HG02623 (cell line): ENCODE results near the gene RELN.
"Not testable (repeated sequence)": the region's sequence is repeated elsewhere in the genome, so short reads cannot be mapped to it uniquely, and the experiment has no call there.

Experiments used
- ATAC-seq: cut with Tn5 transposase; IDR thresholded peaks from one replicate; pipeline ENCODE4 v1.9.1; 2021; ENCODE audit warnings: moderate library complexity; ENCODE audit not compliant: unreplicated experiment

The RELN gene

GRCh38 chr7:103947026-103947655 is 42.3 kb downstream of the RELN start:
- no peak for ATAC-seq

DNA sequence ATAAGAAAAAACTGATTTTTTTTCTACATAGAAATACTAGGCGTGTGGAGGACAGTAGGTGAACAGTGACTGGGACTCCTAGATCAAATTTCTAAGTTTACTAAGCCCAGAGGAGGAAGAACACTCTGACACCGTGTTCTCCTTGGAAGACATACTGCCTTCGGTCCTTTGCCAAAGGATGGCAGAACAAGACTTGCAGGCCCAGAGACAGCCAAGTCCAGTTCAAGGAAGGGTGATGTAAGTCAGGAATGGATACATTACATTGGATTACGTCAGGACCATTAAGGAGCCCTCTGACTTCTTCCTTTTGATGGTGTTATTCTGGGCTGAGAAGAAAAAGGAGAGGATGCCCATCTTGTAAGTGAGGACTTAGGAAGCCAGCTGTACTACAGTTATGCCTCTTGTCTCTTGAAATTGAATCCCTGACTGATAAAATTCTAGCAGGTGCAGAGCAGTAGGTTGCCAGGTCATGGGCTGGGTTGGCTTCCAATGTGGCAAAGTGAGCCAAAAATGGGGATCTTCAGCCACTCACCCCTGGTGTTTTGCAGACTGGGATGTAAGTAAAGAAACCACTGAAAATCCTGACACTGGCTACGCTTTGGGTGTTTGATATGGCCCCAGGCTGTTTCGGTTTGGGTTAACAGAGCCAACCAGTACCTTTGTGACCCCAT is 45.1 kb downstream of the RELN start:
- ATAC-seq = no peak

DNA sequence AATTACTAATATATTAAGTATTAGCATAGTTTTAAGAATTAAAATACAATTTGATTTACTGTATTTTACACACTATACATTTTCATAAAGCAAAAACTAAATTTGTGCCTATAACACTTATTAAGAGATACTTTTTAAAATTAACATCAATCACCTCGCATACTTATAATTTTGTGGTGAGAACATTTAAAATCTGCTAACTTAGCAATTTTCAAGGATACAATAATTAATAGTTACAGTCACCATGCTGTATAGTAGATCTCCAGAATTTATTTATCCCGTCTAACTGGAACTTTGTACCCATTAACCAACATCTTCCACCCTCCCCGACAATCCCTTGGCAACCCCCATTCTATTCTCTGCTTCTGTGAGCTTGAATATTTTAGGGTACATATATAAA is 47.5 kb downstream of the RELN start:
- ATAC-seq = no peak

- no peak for ATAC-seq
Observed at GRCh38 chr7:103940382-103941268, 48.8 kb downstream of the RELN start.

DNA sequence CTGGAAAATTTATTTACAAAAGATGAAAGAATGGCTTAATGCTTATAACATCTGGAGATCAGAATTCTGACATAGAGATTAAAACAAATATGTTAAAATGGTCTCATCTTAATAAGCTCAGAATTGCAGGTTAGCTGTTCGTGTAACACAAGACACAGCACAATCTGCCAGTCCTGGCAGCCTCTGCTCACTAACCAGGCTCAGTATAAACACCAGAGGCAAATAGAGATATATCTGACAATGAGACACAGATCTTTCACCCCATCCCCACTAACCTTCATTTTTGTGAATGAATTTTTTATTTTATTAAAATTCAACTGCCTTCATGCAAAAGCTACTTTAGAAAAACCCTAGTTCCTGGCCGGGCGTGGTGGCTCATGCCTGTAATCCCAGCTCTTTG is 51.8 kb downstream of the RELN start:
- ATAC-seq = no peak

- no peak for ATAC-seq
Observed at GRCh38 chr7:103936558-103936957, 52.9 kb downstream of the RELN start.

GRCh38 chr7:103934508-103934907 is 55.0 kb downstream of the RELN start:
- ATAC-seq = no peak

DNA sequence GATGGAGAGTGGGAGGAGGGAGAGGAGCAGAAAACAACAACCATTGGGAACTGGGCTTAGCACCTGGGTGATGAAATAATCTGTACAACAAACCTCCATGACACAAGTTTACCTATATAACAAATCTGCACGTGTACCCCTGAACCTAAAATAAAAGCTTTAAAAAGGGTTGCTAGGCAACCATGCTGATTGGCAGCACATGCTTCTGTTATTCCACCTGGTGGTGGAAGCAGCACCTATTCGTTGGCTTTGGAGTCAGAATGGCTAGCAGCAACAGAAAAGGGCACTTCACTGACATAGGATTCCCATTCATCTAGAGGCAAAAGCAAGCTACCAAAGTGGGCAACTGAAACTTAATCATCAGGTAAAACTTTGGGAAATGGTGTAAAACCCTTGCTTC is 57.1 kb downstream of the RELN start:
- no peak for ATAC-seq

GRCh38 chr7:103929901-103930311 is 59.6 kb downstream of the RELN start:
- ATAC-seq = no peak

GRCh38 chr7:103928581-103928980 is 60.9 kb downstream of the RELN start:
- ATAC-seq = no peak

GRCh38 chr7:103924184-103924583 is 65.3 kb downstream of the RELN start:
- ATAC-seq = no peak

- no peak for ATAC-seq
Observed at GRCh38 chr7:103922407-103922806, 67.1 kb downstream of the RELN start.

DNA sequence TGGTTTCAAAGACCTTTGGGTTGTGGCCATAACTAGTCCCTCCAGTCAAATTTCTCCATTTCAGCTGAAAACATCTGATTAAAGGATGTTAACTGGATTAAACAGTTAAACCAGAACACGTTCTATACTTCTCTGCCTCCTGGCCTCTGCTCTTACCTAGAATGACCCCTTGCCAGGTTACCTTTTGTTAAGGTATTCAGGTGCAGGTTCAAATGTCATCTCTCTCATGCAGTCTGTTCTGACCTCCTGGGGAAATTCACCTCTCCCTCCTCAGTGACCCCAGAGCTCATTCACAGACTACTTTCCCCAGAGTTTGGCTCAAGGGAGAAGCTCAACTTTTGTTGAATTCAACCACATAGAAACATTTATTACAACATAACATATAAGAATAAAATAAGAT is 67.8 kb downstream of the RELN start:
- no peak for ATAC-seq

DNA sequence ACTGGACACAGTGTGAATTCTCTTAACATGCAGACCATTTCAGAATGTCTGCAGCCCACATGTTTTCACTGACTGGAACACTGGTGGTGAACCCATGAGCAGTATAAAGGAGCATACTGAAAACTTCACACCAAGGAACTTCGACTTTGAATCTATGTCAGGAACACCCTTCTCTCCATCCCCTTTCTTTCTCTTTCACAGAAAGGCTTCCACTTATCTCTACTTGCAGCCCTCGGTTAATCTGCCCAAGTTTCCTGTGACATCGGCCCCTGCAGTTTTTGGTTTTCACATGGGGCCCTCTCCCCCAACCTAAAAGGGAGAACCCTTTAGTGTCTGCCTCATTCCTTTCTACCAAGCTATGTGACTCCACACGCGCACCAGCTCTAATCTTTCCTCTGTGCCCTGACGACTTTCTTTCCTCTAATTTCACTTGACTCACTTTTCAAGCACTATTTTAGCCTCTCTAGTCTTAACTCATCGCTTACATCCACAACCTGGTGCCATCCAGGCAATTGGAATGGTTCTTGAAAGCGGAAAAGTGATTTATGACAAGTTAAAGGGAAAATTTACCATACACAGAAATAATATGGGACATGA is 70.1 kb downstream of the RELN start:
- ATAC-seq = no peak

DNA sequence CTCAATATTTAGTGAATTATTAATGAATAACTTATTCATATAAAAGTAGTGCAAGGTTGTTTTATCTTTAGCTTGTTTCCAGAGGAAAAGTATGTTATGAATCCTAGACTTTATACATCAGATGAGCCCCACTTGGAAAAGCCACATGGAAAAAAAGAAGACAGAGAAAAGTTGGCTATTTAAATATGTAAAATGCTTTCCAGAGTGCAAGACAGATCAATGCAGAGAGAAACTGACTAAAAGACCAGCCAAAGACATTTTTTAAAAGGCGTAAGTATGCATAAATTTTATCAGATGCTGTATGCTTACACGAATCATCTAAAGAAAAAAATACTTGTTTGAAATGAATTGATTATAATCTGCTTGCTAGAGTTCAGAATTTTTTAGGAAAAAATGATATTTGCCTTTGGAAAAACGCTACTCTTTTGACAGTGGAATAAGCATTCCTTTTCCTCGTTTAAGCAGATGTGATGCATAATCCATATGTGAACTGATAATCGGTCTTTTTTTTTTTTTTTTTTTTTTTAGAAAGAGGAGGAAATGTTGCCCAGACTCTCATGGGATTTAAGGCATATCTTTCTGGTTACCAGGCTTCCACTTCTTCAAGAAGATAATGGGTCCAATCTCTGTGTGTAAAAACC is 70.7 kb downstream of the RELN start:
- ATAC-seq = no peak

- ATAC-seq = no peak
Observed at GRCh38 chr7:103915680-103916357, 73.6 kb downstream of the RELN start.

DNA sequence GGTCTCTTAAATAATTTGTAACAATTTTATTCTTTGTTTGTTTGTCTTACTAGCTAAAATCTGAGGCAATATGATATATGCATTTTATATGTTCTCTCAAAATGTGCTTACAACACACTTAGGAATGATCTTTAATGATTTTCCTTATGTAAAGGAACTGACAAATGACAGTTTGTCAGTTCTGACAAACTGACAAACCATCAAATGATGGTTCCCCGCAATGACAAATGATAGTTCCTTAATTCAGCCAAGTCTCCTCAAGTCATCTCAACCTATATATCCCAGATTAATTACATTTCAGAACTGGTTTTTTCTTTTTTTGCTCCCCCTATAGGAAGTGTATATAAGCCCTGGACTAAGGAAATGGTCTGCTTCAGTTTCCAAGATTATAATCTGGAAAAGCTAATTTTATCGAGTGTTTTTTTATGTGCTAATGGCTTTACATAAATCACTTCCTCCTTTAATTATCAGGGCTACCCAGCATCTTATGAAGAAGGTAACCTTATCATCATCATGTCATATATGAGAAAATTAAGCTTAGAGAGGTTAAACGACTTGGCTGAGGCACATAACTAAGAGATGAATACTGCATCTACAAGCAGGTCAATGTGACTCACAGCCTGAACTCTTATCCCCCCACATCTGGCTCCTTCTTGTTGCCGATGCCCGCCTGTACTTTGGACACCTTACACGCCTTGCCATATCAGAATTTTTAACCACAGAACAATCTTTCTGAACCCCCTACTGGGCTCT is 75.1 kb downstream of the RELN start:
- ATAC-seq = no peak

DNA sequence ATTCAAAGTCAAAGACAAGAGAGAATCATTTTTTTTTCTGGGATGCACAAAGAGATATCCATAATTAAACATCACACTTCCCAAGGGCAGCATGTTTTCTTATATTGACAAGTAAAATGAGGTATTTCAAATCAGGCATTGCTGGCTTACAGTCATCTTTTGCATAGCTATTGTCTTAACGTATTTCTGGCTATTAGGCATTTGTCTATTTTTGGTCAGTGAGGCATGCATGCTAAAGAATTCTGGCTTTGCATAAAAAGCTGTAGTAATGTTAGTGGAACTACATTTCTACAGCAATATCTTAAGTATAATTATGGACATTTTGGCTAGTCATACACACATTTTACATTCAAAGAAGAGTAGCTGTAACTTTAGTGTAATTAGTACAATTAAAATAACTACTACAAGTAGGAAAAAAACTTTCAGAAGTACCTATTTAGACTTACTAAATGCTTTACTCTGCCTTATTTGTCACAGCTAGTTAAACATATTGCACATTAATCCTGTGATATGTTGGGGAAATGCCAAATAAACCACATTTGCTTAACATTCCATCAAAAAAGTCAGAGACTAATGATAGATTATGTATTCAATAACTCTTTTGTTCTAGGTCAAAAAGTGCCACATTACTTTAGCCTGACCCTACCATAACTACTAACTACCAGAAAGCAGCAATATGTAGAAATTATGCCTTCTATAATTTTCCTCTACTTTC is 76.4 kb downstream of the RELN start:
- ATAC-seq = no peak

- not testable (repeated sequence) for ATAC-seq
Observed at GRCh38 chr7:103911015-103911414, 78.4 kb downstream of the RELN start.
